Measurements from ENCODE around the gene SAMD15.
"Not testable (repeated sequence)": the region's sequence is repeated elsewhere in the genome, so short reads cannot be mapped to it uniquely, and the experiment has no call there.

The SAMD15 gene

DNA sequence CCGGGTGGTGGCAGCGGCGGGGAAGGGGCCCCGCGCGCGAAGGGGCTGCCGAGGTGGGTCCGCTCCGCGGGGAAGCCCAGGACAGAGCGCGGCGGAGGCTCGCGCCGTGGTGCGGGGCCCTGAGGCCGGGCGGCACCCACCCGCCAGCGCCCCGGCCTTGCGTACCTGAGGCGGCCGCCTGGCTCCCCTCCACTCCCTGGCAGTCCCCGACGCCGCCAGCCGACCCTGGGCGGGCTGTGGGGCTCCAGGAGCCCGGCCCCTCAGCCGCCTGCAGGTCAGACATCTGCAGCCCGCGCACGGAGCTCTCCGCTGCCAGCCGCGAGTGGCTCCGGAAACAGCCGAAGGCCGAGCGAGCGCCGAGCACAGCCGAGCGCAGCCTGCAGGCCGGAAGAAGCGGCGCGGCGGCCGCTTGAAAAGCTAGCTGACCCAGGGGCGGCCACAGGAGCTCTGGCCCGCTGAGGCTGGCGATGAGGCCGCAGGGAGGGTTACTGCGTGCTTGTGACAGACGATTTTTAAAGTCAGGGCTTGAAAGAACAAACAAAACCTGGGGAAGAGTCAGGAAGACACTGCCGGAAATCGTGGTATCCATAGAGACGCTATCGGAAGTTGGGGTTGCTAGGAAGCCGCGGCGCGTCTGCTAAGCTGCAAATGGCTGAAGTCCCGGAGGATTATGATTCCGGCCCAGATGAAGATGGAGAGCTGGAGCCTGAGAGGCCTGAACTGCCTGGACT lies at the start of gene SAMD15, which contains the start of gene TMED8:
Gene SAMD15, plus strand, starts transcription at position 609 of the 731 bp plus-strand sequence. Its CDS starts 40 bp downstream, at position 649.
Gene TMED8, minus strand, starts transcription at position 324 of the 731 bp plus-strand sequence. Its CDS starts 41 bp downstream, at position 283.
- DNase-seq (ENCODE audit: low spot score): peak; percentile 84

- no peak for DNase-seq (ENCODE audit: low spot score)
Observed at GRCh38 chr14:77329872-77330271, 47.3 kb upstream of the SAMD15 start.

DNA sequence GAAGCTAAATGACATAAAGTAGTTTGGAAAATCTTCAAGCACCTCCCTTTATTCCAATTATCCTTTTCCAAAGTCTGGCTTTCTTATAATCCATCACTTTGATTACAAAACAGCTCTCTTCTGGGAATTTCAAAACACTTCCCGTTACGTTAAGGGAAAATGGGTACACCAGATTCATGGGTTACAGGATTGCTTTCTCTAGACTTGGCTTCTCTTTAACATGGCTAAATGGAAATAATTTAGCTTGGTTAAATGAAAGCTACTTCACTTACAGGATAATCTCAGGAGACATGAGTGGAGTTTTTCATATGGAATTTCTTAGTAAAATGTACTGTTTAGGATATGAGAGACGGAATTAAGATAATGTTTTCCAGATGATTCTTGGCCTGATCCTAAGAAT lies 41.6 kb upstream of the SAMD15 start:
- DNase-seq (ENCODE audit: low spot score): no peak

DNA sequence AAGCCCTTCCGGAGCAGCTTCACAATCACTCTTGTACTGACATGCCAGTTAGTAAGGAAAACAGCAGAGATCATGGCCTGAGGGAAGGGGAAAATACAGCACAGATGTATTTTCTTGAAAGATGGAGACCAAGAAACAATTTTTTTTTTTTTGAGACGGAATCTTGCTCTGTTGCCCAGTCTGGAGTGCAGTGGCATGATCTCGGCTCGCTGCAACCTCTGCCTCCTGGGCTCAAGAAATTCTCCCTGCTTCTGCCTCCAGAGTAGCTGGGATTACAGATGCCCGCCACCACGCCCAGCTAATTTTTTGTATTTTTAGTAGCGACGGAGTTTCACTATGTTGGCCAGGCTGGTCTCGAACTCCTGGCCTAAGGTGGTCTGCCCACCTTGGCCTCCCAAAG lies 39.9 kb upstream of the SAMD15 start:
- DNase-seq (ENCODE audit: low spot score): not testable (repeated sequence)

- no peak for DNase-seq (ENCODE audit: low spot score)
Observed at GRCh38 chr14:77337880-77338279, 39.3 kb upstream of the SAMD15 start.

DNA sequence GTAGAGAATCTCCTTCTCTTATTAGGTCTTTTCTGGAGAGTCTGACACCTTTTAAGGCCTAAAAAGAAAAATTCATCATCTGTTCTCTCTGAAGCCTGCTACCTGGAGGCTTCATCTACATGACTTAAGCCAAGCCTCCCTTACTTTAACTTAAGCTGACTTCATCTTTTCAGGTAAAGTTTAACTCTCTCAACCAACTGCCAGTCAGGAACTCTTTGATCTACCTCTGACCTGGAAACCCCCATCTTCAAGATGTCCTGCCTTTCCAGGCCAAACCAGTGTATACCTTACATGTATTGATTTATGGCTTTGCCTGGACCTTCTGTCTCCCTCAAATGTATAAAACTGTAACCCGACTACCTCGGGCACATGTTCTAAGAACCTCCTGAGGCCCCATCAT lies 38.9 kb upstream of the SAMD15 start:
- no peak for DNase-seq (ENCODE audit: low spot score)

DNA sequence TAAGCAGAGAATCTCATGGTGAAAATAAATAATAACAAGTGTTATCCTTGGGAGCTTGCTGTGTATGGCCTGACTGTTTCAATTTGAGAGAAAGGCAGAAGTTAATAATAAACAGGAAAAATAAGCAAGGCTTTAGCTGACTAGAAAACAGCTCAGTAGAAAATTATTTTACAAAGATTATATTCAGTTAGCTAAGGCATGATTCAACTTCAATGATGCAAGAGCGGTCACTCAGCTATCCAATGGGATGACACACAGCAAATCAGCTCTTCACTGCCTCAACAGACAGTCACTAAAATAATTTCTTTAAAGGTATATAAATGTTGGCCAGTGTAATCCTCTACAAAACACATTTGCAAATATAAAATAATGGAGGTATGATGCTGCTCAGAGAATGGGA lies 37.8 kb upstream of the SAMD15 start:
- DNase-seq (ENCODE audit: low spot score): no peak

GRCh38 chr14:77340389-77340788 lies 36.8 kb upstream of the SAMD15 start:
- no peak for DNase-seq (ENCODE audit: low spot score)

DNA sequence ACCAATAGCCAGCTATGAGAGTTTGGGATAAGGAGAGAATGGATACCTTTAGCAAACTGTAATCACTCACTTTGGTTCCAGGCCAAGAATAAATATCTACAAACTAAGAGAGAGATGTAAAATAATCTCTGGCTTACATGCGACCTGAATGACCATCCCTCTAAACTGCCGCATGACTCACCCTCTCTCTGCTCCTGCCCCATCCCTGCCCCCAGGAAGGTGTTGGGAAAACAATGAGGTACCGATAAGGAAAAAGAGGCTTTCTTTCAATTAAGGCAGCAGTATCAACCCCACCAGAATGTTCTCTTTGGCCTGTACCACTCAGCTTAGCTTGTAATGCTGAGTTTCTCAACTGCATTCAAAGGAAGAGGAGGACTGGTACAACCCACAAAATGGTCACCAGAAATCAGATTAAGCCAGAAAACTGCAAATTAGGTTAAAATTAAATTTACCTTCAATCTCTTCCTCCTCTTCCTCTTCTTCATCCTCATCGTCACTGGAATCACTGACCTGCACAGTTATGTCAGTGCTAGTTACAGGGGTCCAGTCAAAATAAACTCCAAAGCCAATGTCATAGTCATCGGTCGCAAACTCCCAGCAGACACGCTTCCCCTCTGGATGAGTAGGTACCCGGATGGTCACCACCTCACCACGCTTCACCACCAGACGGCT lies 34.3 kb upstream of the SAMD15 start:
- DNase-seq (ENCODE audit: low spot score): no peak

GRCh38 chr14:77343662-77344061 lies 33.5 kb upstream of the SAMD15 start:
- no peak for DNase-seq (ENCODE audit: low spot score)

GRCh38 chr14:77344377-77344996 lies 32.7 kb upstream of the SAMD15 start:
- DNase-seq (ENCODE audit: low spot score): no peak

GRCh38 chr14:77346495-77346894 lies 30.7 kb upstream of the SAMD15 start:
- DNase-seq (ENCODE audit: low spot score): no peak

- no peak for DNase-seq (ENCODE audit: low spot score)
Observed at GRCh38 chr14:77347751-77348150, 29.4 kb upstream of the SAMD15 start.

GRCh38 chr14:77353469-77354141 lies 23.6 kb upstream of the SAMD15 start:
- DNase-seq (ENCODE audit: low spot score): peak; percentile 60

DNA sequence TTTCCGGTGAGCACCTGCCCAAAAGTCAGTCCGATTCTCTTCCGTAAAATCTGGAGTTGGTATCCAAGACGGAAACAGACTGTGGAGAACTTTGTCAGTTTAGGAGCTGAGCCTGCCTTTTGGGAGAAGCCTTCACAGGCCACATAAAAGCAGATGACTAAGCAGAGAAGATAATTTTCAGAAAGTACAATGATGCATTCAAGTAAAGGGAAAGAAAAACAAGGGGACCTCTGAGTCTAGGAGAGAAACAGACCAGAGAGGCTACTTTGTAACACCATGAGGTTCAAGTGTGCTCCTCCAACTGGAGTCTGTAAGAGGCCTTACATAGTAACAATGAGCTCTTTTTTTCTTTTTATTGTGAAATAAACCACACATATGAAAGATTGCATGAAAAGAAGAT lies 21.4 kb upstream of the SAMD15 start:
- DNase-seq (ENCODE audit: low spot score): no peak

DNA sequence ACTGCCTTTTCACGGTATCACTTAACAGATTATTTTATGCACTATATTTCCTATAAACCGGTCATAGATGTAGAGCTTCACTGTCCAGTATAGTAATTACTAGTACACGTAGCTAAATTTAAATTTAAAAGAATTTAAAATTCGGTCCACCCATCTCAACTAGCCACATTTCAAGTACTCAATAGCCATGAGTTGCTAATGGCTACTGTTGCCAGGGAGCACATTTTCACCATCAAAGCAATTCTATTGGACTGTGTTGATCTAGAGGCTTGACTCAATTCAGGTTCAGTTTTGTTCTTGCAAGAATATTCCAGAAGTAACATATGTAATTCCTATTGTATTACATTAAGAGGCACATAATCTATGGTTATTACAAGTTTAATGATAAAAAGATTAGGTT lies 20.3 kb upstream of the SAMD15 start:
- no peak for DNase-seq (ENCODE audit: low spot score)

DNA sequence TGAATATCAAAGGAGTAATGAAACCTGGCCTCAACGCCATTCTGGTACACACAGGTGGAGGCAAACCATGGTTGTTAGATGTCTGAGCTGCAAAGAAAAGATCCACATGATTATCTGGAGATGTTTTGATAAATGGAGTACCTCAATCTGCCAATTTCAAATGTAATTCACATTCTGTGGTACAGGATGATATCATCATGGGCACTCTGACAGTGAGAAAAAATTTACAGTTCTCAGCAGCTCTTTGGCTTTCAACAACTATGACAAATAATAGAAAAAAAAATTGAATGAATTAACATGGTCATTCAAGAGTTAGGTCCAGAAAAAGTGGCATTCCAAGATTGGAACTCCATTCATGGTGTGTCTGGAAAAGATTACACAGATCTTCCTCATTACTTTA lies 17.6 kb upstream of the SAMD15 start:
- DNase-seq (ENCODE audit: low spot score): no peak

DNA sequence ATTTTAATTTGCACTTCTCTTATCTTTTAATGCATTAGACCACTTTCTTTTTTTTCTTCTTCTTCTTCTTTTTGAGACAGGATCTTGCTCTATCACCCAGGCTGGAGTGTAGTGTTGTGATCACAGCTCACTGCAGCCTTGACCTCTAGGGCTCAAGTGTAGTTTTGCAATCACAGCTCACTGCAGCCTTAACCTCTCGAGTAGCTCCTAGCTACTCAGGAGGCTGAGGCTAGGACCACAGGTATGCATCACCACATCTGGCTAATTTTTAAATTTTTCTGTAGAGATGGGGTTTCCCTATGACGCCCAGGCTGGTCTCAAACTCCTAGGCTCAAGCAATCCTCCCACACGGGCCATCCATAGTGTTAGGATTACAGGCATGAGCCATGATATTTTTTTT lies 13.0 kb upstream of the SAMD15 start:
- DNase-seq (ENCODE audit: low spot score): no peak

GRCh38 chr14:77369285-77369684 lies 7.9 kb upstream of the SAMD15 start:
- no peak for DNase-seq (ENCODE audit: low spot score)

- DNase-seq (ENCODE audit: low spot score): no peak
Observed at GRCh38 chr14:77372304-77372841, 4.8 kb upstream of the SAMD15 start.

DNA sequence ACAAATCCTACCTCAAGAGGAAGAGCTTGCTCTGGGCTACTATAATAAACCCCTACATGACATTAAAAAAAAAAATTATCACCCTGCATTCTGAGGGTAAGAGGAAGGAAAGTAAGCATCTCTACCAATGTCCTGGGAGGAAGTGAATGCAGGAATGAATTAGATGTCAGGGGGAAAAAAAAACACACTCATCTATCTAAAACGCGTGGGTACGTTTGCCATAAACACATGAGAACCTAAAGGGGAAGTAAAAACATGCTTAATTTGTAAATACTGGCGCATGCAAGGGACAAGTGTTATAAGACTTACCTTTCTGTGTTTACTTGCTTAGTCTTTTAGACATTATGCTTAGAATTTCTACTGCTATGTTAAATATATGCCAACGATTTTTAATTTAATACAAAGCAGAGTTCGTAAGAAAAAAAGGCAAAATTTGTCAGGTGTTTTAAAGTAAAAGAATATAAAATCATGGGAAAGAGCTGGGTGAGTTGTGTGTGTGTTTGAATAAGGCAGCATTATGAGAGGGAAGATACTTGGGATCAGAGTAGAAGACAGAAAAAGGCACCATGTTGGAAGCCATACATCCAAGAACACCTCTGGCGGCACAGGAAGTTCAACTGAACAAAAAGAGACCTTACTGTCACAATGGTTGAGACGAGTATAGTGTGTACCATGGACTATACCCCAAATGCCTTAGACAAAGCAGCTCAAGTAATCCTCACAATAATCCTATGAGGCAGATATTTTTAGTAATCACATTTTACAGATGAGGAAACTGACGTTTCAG lies 1.8 kb upstream of the SAMD15 start:
- no peak for DNase-seq (ENCODE audit: low spot score)

Measured in globus pallidus (tissue), 1 donor.